Dendritic cell treated with granulocyte-macrophage colony-stimulating factor and Interleukin-4, amounts not matched to agents 40 ng/mL and 50 ng/mL, for 4 days (primary cell): ENCODE measurements around the gene MRPL49.

ENCODE experiments used
- H3K27ac Mint-ChIP-seq: one replicate; pipeline ENCODE4 v1.8.0; 2022; ENCODE audit warnings: mild to moderate bottlenecking, mixed read lengths
- H3K27me3 Mint-ChIP-seq: one replicate; pipeline ENCODE4 v1.8.0; 2022; ENCODE audit warnings: mild to moderate bottlenecking, mixed read lengths
- H3K36me3 Mint-ChIP-seq: one replicate; pipeline ENCODE4 v1.8.0; 2022; ENCODE audit warnings: low read depth, mixed read lengths
- H3K4me1 Mint-ChIP-seq: one replicate; pipeline ENCODE4 v1.8.0; 2022; ENCODE audit warnings: low read depth, mixed read lengths
- H3K4me3 Mint-ChIP-seq: one replicate; pipeline ENCODE4 v1.8.0; 2022; ENCODE audit warnings: mild to moderate bottlenecking, moderate library complexity, mixed read lengths
- H3K9me3 Mint-ChIP-seq: one replicate; pipeline ENCODE4 v1.8.0; 2022; ENCODE audit warnings: mixed read lengths
- intact Hi-C: fragments of 100-400 bp; cut with micrococcal nuclease; formaldehyde crosslinking; loops from one replicate; pipeline ENCODE4 v1.15.0; 2022

MRPL49 gene

GRCh38 chr11:65109231-65110198 lies 12.6 kb upstream of the MRPL49 start:
- Mint-ChIP-seq H3K27me3 (peaks cover 26% of the 10 kb centered on the region), H3K27ac (no peak overlapping the region), H3K9me3 (no peaks in the 10 kb centered on the region), H3K36me3 (peaks cover 56% of the 10 kb centered on the region), H3K4me3 (no peak overlapping the region), H3K4me1 (peaks cover 39% of the 10 kb centered on the region)
- intact Hi-C loops, result loop anchor here (10.0 kb wide), 2 partner anchors 145 to 195 kb away; partner anchors contain the start of gene ATG2A

GRCh38 chr11:65110354-65110861 lies 11.7 kb upstream of the MRPL49 start:
- Mint-ChIP-seq H3K4me3 (no peak overlapping the region), H3K9me3 (no peaks in the 10 kb centered on the region)
- intact Hi-C loops, result loop anchor here (10.0 kb wide), 2 partner anchors 144 to 196 kb away; partner anchors contain the start of gene ATG2A

GRCh38 chr11:65111159-65111743 lies 10.9 kb upstream of the MRPL49 start:
- H3K9me3 Mint-ChIP-seq, result no peaks in the 10 kb centered on the region
- H3K27me3 Mint-ChIP-seq, result peaks cover 26% of the 10 kb centered on the region
- peak overlapping the region; percentile 86 for H3K27ac Mint-ChIP-seq
- H3K36me3 Mint-ChIP-seq, result peaks cover 50% of the 10 kb centered on the region
- H3K4me3 Mint-ChIP-seq, result peak overlapping the region; percentile 91
- intact Hi-C loops, result loop anchor here (10.0 kb wide), 2 partner anchors 144 to 196 kb away; partner anchors contain the start of gene ATG2A
- peaks cover 50% of the 10 kb centered on the region for H3K4me1 Mint-ChIP-seq

More at GRCh38 chr11:65110354-65110861, 11.7 kb upstream of the MRPL49 start:
- Mint-ChIP-seq H3K27me3 (peaks cover 26% of the 10 kb centered on the region), H3K36me3 (peaks cover 52% of the 10 kb centered on the region), H3K4me1 (peaks cover 42% of the 10 kb centered on the region), H3K27ac (peak overlapping the region; percentile 40)

GRCh38 chr11:65111744-65112545 lies 10.2 kb upstream of the MRPL49 start, which contains the start of gene TM7SF2:
Gene TM7SF2, plus strand, starts transcription at chr11:65111872. Its CDS starts 144 bp downstream, at chr11:65112016.
- intact Hi-C loops, result loop anchor here (10.0 kb wide), 2 partner anchors 143 to 197 kb away; partner anchors contain the start of gene ATG2A
- Mint-ChIP-seq H3K27me3 (peaks cover 26% of the 10 kb centered on the region), H3K27ac (peak within 1 kb of the TSS; percentile 86), H3K4me1 (peaks cover 49% of the 10 kb centered on the region), H3K9me3 (no peaks in the 10 kb centered on the region), H3K4me3 (peak within 1 kb of the TSS; percentile 91), H3K36me3 (peaks cover 43% of the 10 kb centered on the region)

GRCh38 chr11:65112546-65113360 lies 9.4 kb upstream of the MRPL49 start:
- H3K36me3 Mint-ChIP-seq, result peaks cover 41% of the 10 kb centered on the region
- intact Hi-C loops, result loop anchor here (10.0 kb wide), 2 partner anchors 142 to 198 kb away; partner anchors contain the start of gene ATG2A
- peak overlapping the region; percentile 91 for H3K4me3 Mint-ChIP-seq
- peak overlapping the region; percentile 86 for H3K27ac Mint-ChIP-seq
- peaks cover 50% of the 10 kb centered on the region for H3K4me1 Mint-ChIP-seq
- peaks cover 26% of the 10 kb centered on the region for H3K27me3 Mint-ChIP-seq
- H3K9me3 Mint-ChIP-seq, result no peaks in the 10 kb centered on the region

- H3K4me1 Mint-ChIP-seq, result peaks cover 56% of the 10 kb centered on the region
These were observed 8.8 kb upstream of the MRPL49 start for GRCh38 chr11:65113361-65113756.

GRCh38 chr11:65113839-65114238 lies 8.3 kb upstream of the MRPL49 start:
- intact Hi-C loops, result loop anchor here (10.0 kb wide), 2 partner anchors 141 to 199 kb away; partner anchors contain the start of gene ATG2A
- H3K36me3 Mint-ChIP-seq, result peaks cover 41% of the 10 kb centered on the region
- no peaks in the 10 kb centered on the region for H3K9me3 Mint-ChIP-seq
- peaks cover 26% of the 10 kb centered on the region for H3K27me3 Mint-ChIP-seq
- no peak overlapping the region for H3K27ac Mint-ChIP-seq
- H3K4me3 Mint-ChIP-seq, result no peak overlapping the region
- peaks cover 61% of the 10 kb centered on the region for H3K4me1 Mint-ChIP-seq

More at GRCh38 chr11:65113361-65113756, 8.8 kb upstream of the MRPL49 start:
- peak overlapping the region; percentile 55 for H3K4me3 Mint-ChIP-seq
- no peaks in the 10 kb centered on the region for H3K9me3 Mint-ChIP-seq
- H3K36me3 Mint-ChIP-seq, result peaks cover 41% of the 10 kb centered on the region
- peak overlapping the region; percentile 86 for H3K27ac Mint-ChIP-seq
- intact Hi-C loops, result loop anchor here (10.0 kb wide), 2 partner anchors 141 to 199 kb away; partner anchors contain the start of gene ATG2A
- H3K27me3 Mint-ChIP-seq, result peaks cover 26% of the 10 kb centered on the region

- Mint-ChIP-seq H3K4me1 (peaks cover 64% of the 10 kb centered on the region), H3K27me3 (peaks cover 26% of the 10 kb centered on the region), H3K4me3 (no peak overlapping the region), H3K27ac (no peak overlapping the region), H3K36me3 (peaks cover 41% of the 10 kb centered on the region), H3K9me3 (no peaks in the 10 kb centered on the region)
- intact Hi-C loops, result loop anchor here (5.0 to 10.0 kb wide), 3 partner anchors 140 to 267 kb away; partner anchors contain the start of gene ATG2A
These were observed 7.5 kb upstream of the MRPL49 start for GRCh38 chr11:65114538-65115171.

GRCh38 chr11:65115361-65116082 lies 6.6 kb upstream of the MRPL49 start:
- H3K9me3 Mint-ChIP-seq, result no peaks in the 10 kb centered on the region
- H3K27me3 Mint-ChIP-seq, result peaks cover 26% of the 10 kb centered on the region
- H3K36me3 Mint-ChIP-seq, result peaks cover 45% of the 10 kb centered on the region
- intact Hi-C loops, result loop anchor here (5.0 to 10.0 kb wide), 3 partner anchors 139 to 268 kb away; partner anchors contain the start of gene ATG2A
- H3K4me1 Mint-ChIP-seq, result peaks cover 67% of the 10 kb centered on the region
- H3K27ac Mint-ChIP-seq, result no peak overlapping the region
- peak overlapping the region; percentile 9 for H3K4me3 Mint-ChIP-seq

- Mint-ChIP-seq H3K27me3 (peaks cover 26% of the 10 kb centered on the region), H3K36me3 (peaks cover 55% of the 10 kb centered on the region), H3K4me3 (peak overlapping the region; percentile 84), H3K27ac (peak overlapping the region; percentile 99), H3K4me1 (peaks cover 67% of the 10 kb centered on the region), H3K9me3 (no peaks in the 10 kb centered on the region)
- intact Hi-C loops, result loop anchor here (1.0 to 10.0 kb wide), 5 partner anchors 20 to 269 kb away; partner anchors contain the start of genes ARL2, ATG2A and VPS51
These were observed 5.5 kb upstream of the MRPL49 start for GRCh38 chr11:65116370-65117205.
